ENCODE measurements around the gene NYAP1.

The NYAP1 gene

GRCh38 chr7:100464210-100464660 is 19.5 kb upstream of the NYAP1 start, which contains the start of gene SPACDR:
TSS of gene SPACDR (minus strand) at chr7:100464260. CDS start at chr7:100464025, 235 bp downstream.
- DNase-seq: no peak

GRCh38 chr7:100464791-100465190 is 18.9 kb upstream of the NYAP1 start:
- no peak for DNase-seq

GRCh38 chr7:100465299-100465698 is 18.4 kb upstream of the NYAP1 start:
- DNase-seq: no peak

GRCh38 chr7:100465702-100466311 is 17.9 kb upstream of the NYAP1 start:
- DNase-seq: no peak

- DNase-seq: no peak
Measured at GRCh38 chr7:100466653-100467605, 16.8 kb upstream of the NYAP1 start.

GRCh38 chr7:100467638-100468373 is 15.9 kb upstream of the NYAP1 start:
- DNase-seq: no peak

DNA sequence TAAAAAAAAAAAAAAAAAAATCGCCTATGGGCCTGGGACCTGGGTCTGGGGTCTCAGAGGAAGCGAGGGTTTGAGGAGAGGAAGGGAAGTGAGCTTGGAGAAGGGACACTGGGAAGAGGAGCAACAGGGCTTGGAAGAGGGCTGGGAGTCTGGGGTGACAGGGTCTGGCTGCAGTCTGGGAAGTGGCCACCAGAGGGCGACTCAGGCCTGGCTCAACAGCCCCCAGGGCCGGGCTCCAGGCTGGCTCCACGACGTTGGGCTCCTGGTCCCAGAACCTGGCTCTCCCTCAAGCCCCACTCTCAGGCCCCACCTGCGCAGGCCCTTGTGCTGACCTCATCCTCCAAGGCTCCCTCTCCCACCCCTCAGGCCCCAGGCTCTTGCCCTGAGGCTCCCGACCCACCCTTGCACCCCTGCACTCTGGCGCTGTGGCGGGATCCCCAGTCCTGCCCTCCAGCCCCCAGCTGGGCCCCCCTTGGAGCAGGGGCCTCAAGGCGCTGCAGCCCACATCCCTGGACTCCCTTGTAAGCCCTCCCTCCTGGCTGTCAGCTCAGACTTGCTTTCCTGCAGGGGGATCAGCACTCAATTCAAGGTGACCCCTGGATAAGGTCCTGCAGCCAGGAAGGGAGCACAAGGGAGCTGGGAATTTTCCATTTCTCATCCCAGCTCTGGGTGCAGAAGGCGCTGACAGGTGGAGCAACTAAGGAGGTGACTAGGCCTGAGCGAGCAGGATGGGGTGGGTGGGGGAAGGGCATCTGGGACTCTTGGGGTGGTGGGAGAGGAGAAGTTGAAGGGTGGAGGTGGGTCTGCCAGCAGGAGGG is 14.3 kb upstream of the NYAP1 start:
- DNase-seq: no peak

GRCh38 chr7:100471021-100471420 is 12.7 kb upstream of the NYAP1 start:
- DNase-seq: no peak

GRCh38 chr7:100472121-100472851 is 11.4 kb upstream of the NYAP1 start:
- no peak for DNase-seq

DNA sequence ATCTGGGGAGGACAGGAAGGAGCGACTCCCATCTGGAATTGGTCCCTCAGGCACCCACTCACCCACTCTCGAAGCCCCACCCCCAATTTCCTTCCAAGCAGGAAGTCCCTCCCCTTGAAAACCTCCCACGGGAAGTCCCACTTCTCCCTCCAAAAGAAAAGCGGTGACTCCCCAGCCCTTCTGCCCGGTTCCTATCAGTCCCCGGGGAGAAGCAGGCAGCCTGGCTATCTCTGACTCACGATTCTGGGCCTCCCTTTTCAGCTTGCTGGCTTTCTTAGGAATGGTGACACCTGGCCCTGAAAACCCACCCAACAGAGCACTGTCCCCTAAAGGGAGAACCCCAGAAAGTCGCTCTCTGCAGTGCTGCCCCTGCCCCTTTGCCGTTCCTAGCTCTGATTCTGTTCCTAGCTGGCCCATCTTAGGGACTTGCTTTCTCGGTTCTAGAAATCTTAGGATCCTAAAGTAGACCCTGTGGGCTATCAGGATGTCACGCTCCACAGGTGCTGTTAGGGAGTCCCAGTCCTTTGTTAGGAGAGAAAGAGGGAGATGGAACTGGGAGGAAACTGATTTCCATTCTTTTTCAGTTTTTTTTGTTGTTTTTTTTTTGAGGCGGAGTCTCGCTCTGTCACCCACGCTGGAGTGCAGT is 10.8 kb upstream of the NYAP1 start:
- DNase-seq: no peak

GRCh38 chr7:100475549-100475948 is 8.2 kb upstream of the NYAP1 start:
- DNase-seq: no peak

DNA sequence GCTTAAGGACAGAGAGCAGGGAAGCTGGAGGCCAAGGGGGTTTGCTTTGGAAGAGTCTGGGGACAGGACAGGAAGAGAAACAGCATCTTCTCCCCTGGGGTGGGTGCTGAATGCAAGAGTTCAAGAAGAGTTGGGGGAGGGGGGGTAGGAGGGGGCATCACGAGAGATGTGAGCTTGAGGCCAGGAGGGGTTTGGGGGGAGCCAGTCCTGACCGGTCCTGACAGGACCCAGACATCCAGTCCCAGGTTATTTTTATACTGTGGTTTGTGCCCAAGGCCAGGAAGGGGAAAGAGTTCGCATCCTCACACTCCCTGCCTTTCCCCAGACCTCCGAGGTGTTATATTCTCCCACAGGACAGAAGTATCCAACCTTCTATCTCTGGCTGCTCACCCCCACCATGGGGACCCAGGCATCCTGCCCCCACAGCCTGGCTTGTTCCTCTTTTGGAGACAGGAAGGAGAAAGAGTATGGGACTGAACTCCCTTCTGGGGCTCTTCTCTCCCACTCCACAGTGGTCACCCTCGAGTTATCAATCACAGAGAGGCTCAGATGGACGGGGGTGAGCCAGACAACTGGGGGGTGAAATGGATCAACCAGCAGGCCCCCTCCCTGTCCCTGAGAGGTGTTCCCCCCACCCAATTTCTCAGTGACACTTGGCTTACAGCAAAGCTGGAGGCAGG is 7.5 kb upstream of the NYAP1 start:
- no peak for DNase-seq

DNA sequence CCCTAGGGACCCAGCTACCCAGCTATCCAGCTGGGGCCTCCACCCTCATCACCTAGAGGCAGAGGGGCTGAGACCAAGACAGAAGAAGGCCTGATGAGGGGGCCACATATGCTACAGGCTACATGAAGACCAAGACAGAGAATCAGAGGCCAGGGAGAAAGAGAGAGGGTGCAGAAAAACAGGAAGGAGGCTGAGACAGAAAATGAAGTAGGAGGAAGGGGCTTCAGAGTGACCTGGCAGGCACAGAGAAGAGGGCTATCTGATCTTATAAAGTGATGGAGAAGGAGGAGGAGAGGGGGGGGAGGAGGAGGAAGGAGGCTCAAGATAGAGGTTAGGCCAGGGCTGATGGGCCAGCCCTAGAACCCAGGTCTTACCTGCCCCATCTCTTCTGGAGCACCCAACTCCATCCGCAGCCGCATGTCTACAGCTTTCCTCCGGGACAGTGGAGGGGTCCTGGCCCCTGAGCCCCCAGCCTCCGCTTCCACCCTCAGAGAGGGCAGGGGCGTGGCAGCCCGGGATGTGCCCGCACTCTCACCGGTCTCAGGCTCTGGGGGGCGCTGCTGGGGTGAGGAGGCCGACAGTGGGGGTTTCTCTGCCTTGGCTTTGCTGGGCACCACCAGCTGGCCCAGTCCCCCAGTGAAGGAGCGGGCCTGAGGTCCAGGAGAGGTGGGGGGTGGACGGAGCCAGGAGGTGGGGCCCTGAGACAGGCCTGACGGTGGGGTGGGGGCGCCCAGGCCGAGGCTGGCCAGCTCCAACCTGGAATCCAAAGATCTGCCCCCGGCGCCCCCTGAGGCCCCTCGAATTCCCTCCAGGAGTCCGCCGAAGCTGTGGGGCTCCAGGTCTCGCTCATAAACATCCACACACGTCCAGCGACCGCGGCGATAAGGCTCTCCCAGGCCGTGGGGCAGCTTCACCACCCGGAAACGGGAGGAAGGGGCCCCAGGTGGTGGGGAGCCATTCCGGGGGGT is 6.5 kb upstream of the NYAP1 start:
- DNase-seq: no peak

GRCh38 chr7:100477871-100478267 is 5.9 kb upstream of the NYAP1 start:
- DNase-seq: no peak

GRCh38 chr7:100478958-100479660 is 4.6 kb upstream of the NYAP1 start, which contains the start of gene TSC22D4:
TSS of gene TSC22D4 (minus strand) at chr7:100479214. CDS start at chr7:100478038, 1,176 bp downstream.
- DNase-seq: no peak

- no peak for DNase-seq
Measured at GRCh38 chr7:100481466-100481865, 2.3 kb upstream of the NYAP1 start.

DNA sequence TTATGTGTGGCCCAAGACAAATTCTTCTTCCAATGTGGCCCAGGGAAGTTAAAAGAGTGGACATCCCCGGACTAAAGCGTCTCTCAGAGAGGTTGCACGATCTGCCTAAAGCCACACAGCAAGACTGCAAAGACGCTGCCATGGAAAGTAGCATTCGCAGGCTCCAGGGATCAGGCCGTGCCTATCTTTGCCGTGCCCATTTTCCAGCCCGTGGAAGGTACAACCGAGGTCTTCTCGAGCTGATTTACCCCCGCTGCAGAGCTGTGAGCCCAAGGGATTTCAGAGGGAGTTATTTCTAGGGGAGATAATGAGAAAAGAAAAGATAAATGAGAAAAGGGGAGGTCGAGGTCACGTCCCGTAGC is 1.0 kb upstream of the NYAP1 start:
- DNase-seq: no peak

DNA sequence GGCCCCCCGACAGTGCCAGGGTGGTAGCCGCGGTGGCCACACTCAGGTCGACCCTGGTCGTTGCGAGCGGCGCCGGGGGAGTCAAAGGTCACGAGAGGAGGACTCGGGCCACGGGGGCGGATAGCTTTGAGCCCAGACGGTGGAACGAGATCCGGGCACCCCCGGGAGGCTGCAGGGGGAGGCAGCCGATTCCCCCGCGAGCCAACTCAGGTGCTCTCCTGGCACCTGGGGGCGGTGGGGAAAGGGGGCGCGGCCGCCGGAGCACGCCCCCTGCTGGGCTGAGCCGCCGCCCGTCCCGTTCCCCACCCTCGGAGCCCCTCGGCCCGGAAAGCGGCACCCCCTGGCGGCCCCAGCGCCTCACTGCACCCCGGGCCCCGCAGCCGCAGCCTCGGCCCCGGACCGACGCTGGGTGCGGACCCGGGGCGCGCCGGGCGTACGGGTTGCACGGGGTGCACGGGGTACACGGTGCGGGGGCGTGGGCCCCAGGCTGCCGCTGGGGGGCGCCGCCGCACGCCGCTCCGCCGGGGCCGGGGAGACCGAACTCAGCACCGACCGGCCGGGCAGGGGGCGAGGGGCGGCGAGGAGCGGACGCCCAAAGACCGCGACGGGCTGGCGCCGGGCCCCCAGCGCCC is 521 bp upstream of the NYAP1 start:
- no peak for DNase-seq

All from NCI-H2081 treated with DMSO at 0.1 percent for 48 hours (cell line).